ENCODE results near the gene NOC2L. TPM values are rescaled to one million over a fixed set of nuclear protein-coding genes. Genes with fewer than 3 reads are reported as not detected.
A peak's percentile ranks its signal among the peaks of the same experiment; 100 is the strongest.

NOC2L gene
- total and polyA plus RNA-seq, 2 donors from 2014 or later = 42.4 to 65.5 TPM

DNA sequence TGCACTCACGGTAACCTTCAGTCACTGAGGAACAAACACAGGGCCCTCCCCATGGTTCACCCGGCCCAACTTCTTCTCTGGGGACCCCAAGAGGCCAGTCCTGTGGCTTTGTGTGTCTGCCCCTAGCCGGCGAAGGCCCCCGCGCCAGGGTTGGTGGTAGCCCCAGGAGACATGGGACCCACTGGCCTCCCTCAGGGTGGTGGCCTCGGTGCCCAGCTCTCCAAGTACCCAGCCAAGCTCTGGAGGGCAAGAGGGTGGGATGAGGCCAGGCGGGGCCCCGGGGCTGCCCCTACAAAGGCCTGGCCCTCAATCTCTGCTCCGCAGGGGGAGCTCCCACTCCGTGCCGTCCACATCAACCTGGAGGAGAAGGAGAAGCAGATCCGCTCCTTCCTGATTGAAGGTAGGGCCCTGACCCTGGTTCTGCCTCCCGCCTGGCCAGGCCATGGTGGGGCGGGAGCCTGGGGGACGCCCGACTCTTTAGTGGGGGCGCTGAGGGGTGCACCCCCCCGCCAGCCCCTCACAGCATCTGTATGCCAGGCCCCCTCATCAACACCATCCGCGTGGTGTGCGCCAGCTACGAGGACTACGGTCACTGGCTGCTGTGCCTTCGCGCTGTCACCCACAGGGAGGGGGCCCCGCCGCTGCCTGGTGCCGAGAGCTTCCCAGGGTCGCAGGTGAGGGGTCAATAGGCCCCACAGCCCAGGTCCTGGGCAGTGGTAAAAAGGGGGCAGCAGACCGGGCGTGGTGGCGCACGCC lies 12.9 kb upstream of the NOC2L start:
- DNase-seq = no peak
- FAIRE-seq = no peak
- Histone ChIP-seq H3K36me3 (ENCODE audit: control insufficient read depth in 2 of 3, insufficient read depth in 3 of 3, low read length in 3 of 3) (no peaks in the 10 kb centered on the region), H3K4me3 (ENCODE audit: low read length in 3 of 3) (no peak overlapping the region), H3K27me3 (ENCODE audit: control insufficient read depth, insufficient read depth, low read length) (peaks cover 9% of the 10 kb centered on the region), H3K9ac (ENCODE audit: low read length in 3 of 3) (no peak overlapping the region), H3K4me1 (ENCODE audit: control insufficient read depth in 2 of 3, insufficient read depth in 2 of 3, low read depth in 1 of 3, low read length in 3 of 3) (peaks cover 0 to 9% (median 0%) of the 10 kb centered on the region in 3 donors), H3K9me3 (ENCODE audit: control insufficient read depth in 2 of 3, insufficient read depth in 1 of 3, low read length in 3 of 3) (no peaks in the 10 kb centered on the region), H3K27ac (ENCODE audit: low read depth in 2 of 2, low read length in 2 of 2) (no peak overlapping the region)
- intact Hi-C loops (cut with DNase I) = no loop called here
- TF ChIP-seq, protein P1, sequence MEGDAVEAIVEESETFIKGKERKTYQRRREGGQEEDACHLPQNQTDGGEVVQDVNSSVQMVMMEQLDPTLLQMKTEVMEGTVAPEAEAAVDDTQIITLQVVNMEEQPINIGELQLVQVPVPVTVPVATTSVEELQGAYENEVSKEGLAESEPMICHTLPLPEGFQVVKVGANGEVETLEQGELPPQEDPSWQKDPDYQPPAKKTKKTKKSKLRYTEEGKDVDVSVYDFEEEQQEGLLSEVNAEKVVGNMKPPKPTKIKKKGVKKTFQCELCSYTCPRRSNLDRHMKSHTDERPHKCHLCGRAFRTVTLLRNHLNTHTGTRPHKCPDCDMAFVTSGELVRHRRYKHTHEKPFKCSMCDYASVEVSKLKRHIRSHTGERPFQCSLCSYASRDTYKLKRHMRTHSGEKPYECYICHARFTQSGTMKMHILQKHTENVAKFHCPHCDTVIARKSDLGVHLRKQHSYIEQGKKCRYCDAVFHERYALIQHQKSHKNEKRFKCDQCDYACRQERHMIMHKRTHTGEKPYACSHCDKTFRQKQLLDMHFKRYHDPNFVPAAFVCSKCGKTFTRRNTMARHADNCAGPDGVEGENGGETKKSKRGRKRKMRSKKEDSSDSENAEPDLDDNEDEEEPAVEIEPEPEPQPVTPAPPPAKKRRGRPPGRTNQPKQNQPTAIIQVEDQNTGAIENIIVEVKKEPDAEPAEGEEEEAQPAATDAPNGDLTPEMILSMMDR (IDR thresholded peaks at IDR 0.05; ENCODE audit: borderline replicate concordance, extremely low read depth, insufficient read depth) = no peak

DNA sequence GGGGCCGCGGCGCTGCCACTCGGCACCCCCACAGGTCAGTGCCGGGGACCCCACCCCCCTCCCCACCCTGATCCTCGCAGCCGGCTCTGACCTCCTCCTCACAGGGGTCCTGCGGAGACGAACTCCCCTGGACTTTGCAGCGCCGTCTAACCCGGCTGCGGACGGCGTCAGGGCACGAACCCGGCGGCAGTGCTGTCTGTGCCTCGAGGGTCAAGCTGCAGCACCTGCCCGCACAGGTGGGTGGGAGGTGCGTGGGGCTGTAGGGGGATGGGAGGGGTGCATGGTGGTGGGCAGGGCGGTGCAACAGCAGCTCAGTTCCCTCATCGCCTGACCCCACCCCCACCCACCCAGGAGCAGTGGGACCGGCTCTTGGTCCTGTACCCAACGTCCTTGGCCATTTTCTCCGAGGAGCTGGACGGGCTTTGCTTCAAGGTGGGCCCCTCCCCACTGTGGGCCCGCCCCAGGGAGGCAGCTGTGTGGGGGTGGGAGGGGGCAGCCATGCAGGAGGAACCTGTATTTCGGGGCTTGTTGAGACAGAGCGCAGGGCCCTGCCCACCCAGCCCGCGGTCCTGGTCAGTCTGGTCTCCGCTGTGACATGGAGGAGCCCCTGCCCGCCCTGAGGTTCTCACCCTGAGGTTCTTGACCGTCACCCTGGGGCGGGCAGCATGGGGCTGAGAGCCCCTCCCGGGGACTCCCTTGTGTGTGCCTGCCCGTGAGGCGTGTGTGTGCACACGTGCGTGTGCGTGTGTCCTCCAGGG lies 12.1 kb upstream of the NOC2L start:
- no peak overlapping the region for H3K9ac ChIP-seq (ENCODE audit: low read length in 3 of 3)
- intact Hi-C loops (cut with DNase I) = no loop called here
- no peak for FAIRE-seq

DNA sequence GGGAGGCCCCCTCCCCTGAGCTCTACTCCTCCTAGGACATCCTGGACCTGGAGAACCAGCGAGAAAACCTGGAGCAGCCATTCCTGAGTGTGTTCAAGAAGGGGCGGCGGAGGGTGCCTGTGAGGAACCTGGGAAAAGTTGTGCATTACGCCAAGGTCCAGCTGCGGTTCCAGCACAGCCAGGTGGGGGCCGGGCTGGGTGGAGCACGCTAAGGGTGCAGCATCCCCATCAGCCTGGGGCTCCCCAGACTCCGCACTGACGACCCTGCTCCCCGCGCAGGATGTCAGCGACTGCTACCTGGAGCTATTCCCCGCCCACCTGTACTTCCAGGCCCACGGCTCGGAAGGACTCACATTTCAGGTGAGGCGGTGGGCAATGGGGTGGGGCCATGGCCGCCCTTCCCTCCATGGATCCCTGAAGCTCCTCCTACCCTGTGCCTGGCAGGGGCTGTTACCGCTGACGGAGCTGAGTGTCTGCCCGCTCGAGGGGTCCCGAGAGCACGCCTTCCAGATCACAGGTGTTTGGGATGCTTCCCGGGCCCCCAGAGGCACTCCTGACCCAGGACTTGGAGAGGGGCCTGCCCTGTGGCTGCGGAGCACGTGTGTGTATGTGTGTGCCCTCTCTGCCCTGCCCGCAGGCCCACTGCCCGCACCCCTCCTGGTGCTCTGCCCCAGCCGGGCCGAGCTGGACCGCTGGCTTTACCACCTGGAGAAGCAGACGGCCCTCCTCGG lies 11.4 kb upstream of the NOC2L start:
- intact Hi-C loops (cut with DNase I) = no loop called here
- no peak overlapping the region for H3K27ac ChIP-seq (ENCODE audit: low read depth in 2 of 2, low read length in 2 of 2)
- peaks cover 9% of the 10 kb centered on the region for H3K27me3 ChIP-seq (ENCODE audit: control insufficient read depth, insufficient read depth, low read length)
- H3K36me3 ChIP-seq (ENCODE audit: control insufficient read depth in 2 of 3, insufficient read depth in 3 of 3, low read length in 3 of 3) = no peaks in the 10 kb centered on the region
- no peak overlapping the region for H3K4me3 ChIP-seq (ENCODE audit: low read length in 3 of 3)
- H3K9ac ChIP-seq (ENCODE audit: low read length in 3 of 3) = no peak overlapping the region
- peak in 2 of 5 donors; percentile 32 to 53 for DNase-seq
- peaks cover 0 to 7% (median 0%) of the 10 kb centered on the region in 3 donors for H3K4me1 ChIP-seq (ENCODE audit: control insufficient read depth in 2 of 3, insufficient read depth in 2 of 3, low read depth in 1 of 3, low read length in 3 of 3)
- H3K9me3 ChIP-seq (ENCODE audit: control insufficient read depth in 2 of 3, insufficient read depth in 1 of 3, low read length in 3 of 3) = no peaks in the 10 kb centered on the region
- TF ChIP-seq, protein P1 (IDR thresholded peaks at IDR 0.05; ENCODE audit: borderline replicate concordance, extremely low read depth, insufficient read depth) = no peak
- no peak for FAIRE-seq

More for the DNA sequence above, 12.1 kb upstream of the NOC2L start:
- TF ChIP-seq, protein P1 (IDR thresholded peaks at IDR 0.05; ENCODE audit: borderline replicate concordance, extremely low read depth, insufficient read depth) = no peak
- Histone ChIP-seq H3K36me3 (ENCODE audit: control insufficient read depth in 2 of 3, insufficient read depth in 3 of 3, low read length in 3 of 3) (no peaks in the 10 kb centered on the region), H3K9me3 (ENCODE audit: control insufficient read depth in 2 of 3, insufficient read depth in 1 of 3, low read length in 3 of 3) (no peaks in the 10 kb centered on the region), H3K27me3 (ENCODE audit: control insufficient read depth, insufficient read depth, low read length) (peaks cover 9% of the 10 kb centered on the region), H3K4me3 (ENCODE audit: low read length in 3 of 3) (no peak overlapping the region), H3K27ac (ENCODE audit: low read depth in 2 of 2, low read length in 2 of 2) (no peak overlapping the region), H3K4me1 (ENCODE audit: control insufficient read depth in 2 of 3, insufficient read depth in 2 of 3, low read depth in 1 of 3, low read length in 3 of 3) (peaks cover 0 to 11% (median 0%) of the 10 kb centered on the region in 3 donors)
- DNase-seq = peak in 1 of 5 donors; percentile 58
